Thyroid gland (tissue), 4 donors: ENCODE results near the gene CHAC1.

Experiments
- CTCF ChIP-seq, 6 experiments: fragments of 200-600 bp in 3 of 6; fragments of 450-650 bp in 3 of 6; sonication (generic) in 3 of 6; IDR thresholded peaks; one replicate each; pipeline ENCODE4 v1.5.1; 2016 to 2019; ENCODE audit warnings: antibody characterized with exemption in 6 of 6, mild to moderate bottlenecking in 2 of 6, inconsistent platforms in 1 of 6, moderate library complexity in 1 of 6
- POLR2A ChIP-seq, 2 donors: fragments of 450-650 bp; IDR thresholded peaks; one replicate each; pipeline ENCODE4 v1.6.1; 2017; ENCODE audit warnings: antibody characterized with exemption in 2 of 2, mild to moderate bottlenecking in 2 of 2, moderate library complexity in 1 of 2

GRCh38 chr15:40955930-40956540 is 2.8 kb downstream of the CHAC1 start:
- TF ChIP-seq CTCF (IDR thresholded peaks at IDR 0.05) (no peak), POLR2A (IDR thresholded peaks at IDR 0.05) (no peak)
